Tibial nerve (tissue), 4 donors: ENCODE data around the gene WSCD2. TPM values are rescaled to one million over a fixed set of nuclear protein-coding genes. Genes with fewer than 3 reads are reported as not detected.

Source experiments
- DNase-seq, 2 donors: peaks; one replicate each; pipeline ENCODE4 v3.0.0-alpha.2; 2019; ENCODE audit warnings: low spot score in 2 of 2
- H3K27ac ChIP-seq, 4 donors: fragments of 200-600 bp; sonication (generic) in 3 of 4; one replicate each; pipeline ENCODE4 v1.5.1; 2017 to 2019; ENCODE audit warnings: mild to moderate bottlenecking in 1 of 4
- H3K27me3 ChIP-seq, 2 donors: fragments of 200-600 bp; sonication (generic) in 1 of 2; one replicate each; pipeline versions ENCODE4 v1.5.1 to v1.6.0; 2017 to 2019
- H3K36me3 ChIP-seq, 3 donors: fragments of 200-600 bp; sonication (generic); one replicate each; pipeline ENCODE4 v1.5.1; 2018 to 2019
- H3K4me1 ChIP-seq, 4 donors: fragments of 200-600 bp; sonication (generic) in 3 of 4; one replicate each; pipeline ENCODE4 v1.5.1; 2017 to 2019
- H3K4me3 ChIP-seq, 4 donors: fragments of 200-600 bp; sonication (generic) in 3 of 4; one replicate each; pipeline ENCODE4 v1.5.1; 2017 to 2019; ENCODE audit warnings: mild to moderate bottlenecking in 1 of 4, moderate library complexity in 1 of 4
- H3K9me3 ChIP-seq, 4 donors: fragments of 200-600 bp; sonication (generic) in 3 of 4; one replicate each; pipeline ENCODE4 v1.5.1; 2017 to 2019
- CTCF ChIP-seq, 5 experiments: fragments of 200-600 bp in 3 of 5; fragments of 450-650 bp in 2 of 5; sonication (generic) in 3 of 5; IDR thresholded peaks; one replicate each; pipeline ENCODE4 v1.5.1; 2016 to 2019; ENCODE audit warnings: antibody characterized with exemption in 5 of 5, mild to moderate bottlenecking in 3 of 5, moderate library complexity in 2 of 5
- EP300 ChIP-seq, 2 donors: sonication (generic); formaldehyde crosslinking; IDR thresholded peaks; one replicate each; pipeline ENCODE4 v1.6.1; 2017; ENCODE audit warnings: antibody characterized with exemption in 2 of 2, mild to moderate bottlenecking in 1 of 2
- POLR2A ChIP-seq, 2 donors: fragments of 450-650 bp; IDR thresholded peaks; one replicate each; pipeline ENCODE4 v1.6.1; 2017; ENCODE audit warnings: antibody characterized with exemption in 2 of 2, mild to moderate bottlenecking in 2 of 2, moderate library complexity in 2 of 2
- WGBS, 2 donors: methylation state at CpG; one replicate each; pipeline ENCODE4 v1.1.5; 2018; 5-methylcytosine and 5-hydroxymethylcytosine counted together
- total RNA-seq, 4 donors: library from RNA; depleted of rRNA; stranded (reverse); fragments of >200 nt; gene quantifications; one replicate each; pipeline ENCODE4 v1.1.0, GENCODE V29; 2016

Gene WSCD2
- total RNA-seq: 10 to 100 TPM in 3 of 4 donors, 1 to 10 TPM in 1; 4.2 to 38.9 (median 20.8) TPM

- WGBS, 2 donors: 5 to 15% methylated on average over 19 to 60 of the region's 74 CpGs
- peaks cover 0 to 16% of the 10 kb centered on the region in 2 donors for H3K27me3 ChIP-seq
- peak; percentile 21 to 28 for DNase-seq
- H3K27ac ChIP-seq: peak within 1 kb of the TSS in 3 of 4 donors; percentile 17 to 75 (median 69)
- H3K9me3 ChIP-seq: peaks cover 0 to 5% (median 0%) of the 10 kb centered on the region in 4 donors
- H3K4me3 ChIP-seq: peak within 1 kb of the TSS; percentile 33 to 59 (median 42)
- peaks cover 0 to 23% (median 0%) of the 10 kb centered on the region in 4 donors for H3K4me1 ChIP-seq
- TF ChIP-seq EP300 (IDR thresholded peaks at IDR 0.05) (no peak), POLR2A (IDR thresholded peaks at IDR 0.05) (no peak), CTCF (IDR thresholded peaks at IDR 0.05) (peak in 3 of 5 experiments; percentile 19 to 56 (median 29))
- H3K36me3 ChIP-seq: no peaks in the 10 kb centered on the region
These were observed at the start of gene WSCD2 for GRCh38 chr12:108129017-108129812. TSS of gene WSCD2 (plus strand) at chr12:108129288. CDS start at chr12:108195833, 66,545 bp downstream.

GRCh38 chr12:108079721-108080120 lies 49.4 kb upstream of the WSCD2 start:
- no peak overlapping the region for H3K4me3 ChIP-seq
- DNase-seq: no peak
- no peak overlapping the region for H3K27ac ChIP-seq
- H3K4me1 ChIP-seq: no peaks in the 10 kb centered on the region
- WGBS, 2 donors: 80 to 88% methylated on average over 1 of the region's 1 CpG
- H3K36me3 ChIP-seq: no peaks in the 10 kb centered on the region
- H3K9me3 ChIP-seq: peaks cover 0 to 13% (median 0%) of the 10 kb centered on the region in 4 donors
- TF ChIP-seq POLR2A (IDR thresholded peaks at IDR 0.05): no peak
- no peak for TF ChIP-seq EP300 (IDR thresholded peaks at IDR 0.05)
- TF ChIP-seq CTCF (IDR thresholded peaks at IDR 0.05): no peak
- no peaks in the 10 kb centered on the region for H3K27me3 ChIP-seq

GRCh38 chr12:108080363-108080762 lies 48.7 kb upstream of the WSCD2 start:
- WGBS, 2 donors: 56 to 72% methylated on average over 7 of the region's 7 CpGs
- H3K9me3 ChIP-seq: peaks cover 0 to 16% (median 0%) of the 10 kb centered on the region in 4 donors
- H3K27me3 ChIP-seq: no peaks in the 10 kb centered on the region
- no peaks in the 10 kb centered on the region for H3K36me3 ChIP-seq
- H3K4me3 ChIP-seq: no peak overlapping the region
- TF ChIP-seq POLR2A (IDR thresholded peaks at IDR 0.05) (no peak), CTCF (IDR thresholded peaks at IDR 0.05) (no peak), EP300 (IDR thresholded peaks at IDR 0.05) (no peak)
- no peak for DNase-seq
- H3K4me1 ChIP-seq: no peaks in the 10 kb centered on the region
- no peak overlapping the region for H3K27ac ChIP-seq

- Histone ChIP-seq H3K27me3 (no peaks in the 10 kb centered on the region), H3K9me3 (peaks cover 0 to 26% (median 4%) of the 10 kb centered on the region in 4 donors), H3K36me3 (no peaks in the 10 kb centered on the region), H3K4me3 (no peak overlapping the region), H3K4me1 (no peaks in the 10 kb centered on the region), H3K27ac (no peak overlapping the region)
- 13 to 21% methylated on average over 1 of the region's 1 CpG for whole genome bisulfite sequencing, 2 donors
- no peak for DNase-seq
- no peak for TF ChIP-seq CTCF (IDR thresholded peaks at IDR 0.05)
- TF ChIP-seq POLR2A (IDR thresholded peaks at IDR 0.05): no peak
- no peak for TF ChIP-seq EP300 (IDR thresholded peaks at IDR 0.05)
These were observed 46.6 kb upstream of the WSCD2 start for GRCh38 chr12:108082485-108082884.

- Histone ChIP-seq H3K4me1 (peaks cover 0 to 3% (median 0%) of the 10 kb centered on the region in 4 donors), H3K9me3 (peaks cover 0 to 51% (median 6%) of the 10 kb centered on the region in 4 donors), H3K27ac (no peak overlapping the region), H3K4me3 (no peak overlapping the region), H3K36me3 (no peaks in the 10 kb centered on the region), H3K27me3 (no peaks in the 10 kb centered on the region)
- TF ChIP-seq POLR2A (IDR thresholded peaks at IDR 0.05) (no peak), CTCF (IDR thresholded peaks at IDR 0.05) (no peak), EP300 (IDR thresholded peaks at IDR 0.05) (no peak)
- DNase-seq: no peak
- 67 to 87% methylated on average over 1 of the region's 1 CpG for WGBS, 2 donors
These were observed 41.2 kb upstream of the WSCD2 start for GRCh38 chr12:108087900-108088299.
